BLaER1 treated with 17β-estradiol and CSF1 and Interleukin-3, amounts not matched to agents 10 nM and 100 nM (cell line): Measurements from ENCODE around the gene FIBP.
A peak's percentile ranks its signal among the peaks of the same experiment; 100 is the strongest.

Experiments used
- H3K27ac ChIP-seq, 11 experiments: shearing (Covaris generic); formaldehyde crosslinking; 2 replicates each; pipeline ENCODE4 v1.8.1; 2022
- H3K27me3 ChIP-seq, 11 experiments: shearing (Covaris generic); formaldehyde crosslinking; 2 replicates each; pipeline ENCODE4 v1.8.1; 2022
- H3K36me3 ChIP-seq, 11 experiments: shearing (Covaris generic); formaldehyde crosslinking; 2 replicates each; pipeline ENCODE4 v1.8.1; 2022
- H3K4me1 ChIP-seq, 10 experiments: shearing (Covaris generic); formaldehyde crosslinking; 2 replicates each; pipeline ENCODE4 v1.8.1; 2022
- H3K4me2 ChIP-seq, 11 experiments: shearing (Covaris generic); formaldehyde crosslinking; 2 replicates each; pipeline ENCODE4 v1.8.1; 2022
- H3K4me3 ChIP-seq, 10 experiments: shearing (Covaris generic); formaldehyde crosslinking; 2 replicates each; pipeline ENCODE4 v1.8.1; 2022
- H3K9ac ChIP-seq, 11 experiments: shearing (Covaris generic); formaldehyde crosslinking; 2 replicates each; pipeline ENCODE4 v1.8.1; 2022
- H3K9me3 ChIP-seq, 11 experiments: shearing (Covaris generic); formaldehyde crosslinking; replicated peaks in 1 of 11; 2 replicates each; pipeline ENCODE4 v1.8.1; 2022
- H4K20me1 ChIP-seq, 11 experiments: shearing (Covaris generic); formaldehyde crosslinking; 2 replicates each; pipeline ENCODE4 v1.8.1; 2022
- Cebpa-rat ChIP-seq, 11 experiments: shearing (Covaris generic); IDR thresholded peaks; 2 replicates each; pipeline ENCODE4 v1.8.1; 2022

FIBP gene

DNA sequence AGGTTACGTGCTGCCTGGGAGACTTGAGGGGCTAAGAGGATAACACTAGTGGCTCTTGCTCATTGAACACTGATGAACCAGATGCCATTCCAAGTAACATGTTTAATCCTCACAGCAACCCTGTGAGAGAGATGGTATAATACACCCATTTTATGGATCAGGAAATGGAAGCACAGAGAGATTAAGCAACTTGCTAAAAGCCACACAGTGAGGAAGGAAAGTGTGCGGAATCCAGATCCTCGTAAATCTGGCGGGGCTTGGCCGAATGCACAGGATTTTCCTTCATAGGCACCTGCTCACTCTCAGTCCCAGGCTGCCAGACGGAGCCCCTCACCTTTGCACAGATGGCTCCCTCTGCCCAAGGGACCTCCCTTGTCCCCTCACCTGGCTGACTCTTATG lies 19.6 kb upstream of the FIBP start:
- H3K4me3 ChIP-seq, result no peak overlapping the region
- no peaks in the 10 kb centered on the region for H3K27me3 ChIP-seq
- no peak overlapping the region for H3K9ac ChIP-seq
- no peaks in the 10 kb centered on the region for H4K20me1 ChIP-seq
- H3K27ac ChIP-seq, result no peak overlapping the region
- peaks cover 14 to 50% (median 42%) of the 10 kb centered on the region in 10 experiments for H3K4me1 ChIP-seq
- no peaks in the 10 kb centered on the region for H3K9me3 ChIP-seq
- H3K36me3 ChIP-seq, result no peaks in the 10 kb centered on the region
- no peak overlapping the region for H3K4me2 ChIP-seq
- no peak for TF ChIP-seq Cebpa-rat (IDR thresholded peaks at IDR 0.05)

DNA sequence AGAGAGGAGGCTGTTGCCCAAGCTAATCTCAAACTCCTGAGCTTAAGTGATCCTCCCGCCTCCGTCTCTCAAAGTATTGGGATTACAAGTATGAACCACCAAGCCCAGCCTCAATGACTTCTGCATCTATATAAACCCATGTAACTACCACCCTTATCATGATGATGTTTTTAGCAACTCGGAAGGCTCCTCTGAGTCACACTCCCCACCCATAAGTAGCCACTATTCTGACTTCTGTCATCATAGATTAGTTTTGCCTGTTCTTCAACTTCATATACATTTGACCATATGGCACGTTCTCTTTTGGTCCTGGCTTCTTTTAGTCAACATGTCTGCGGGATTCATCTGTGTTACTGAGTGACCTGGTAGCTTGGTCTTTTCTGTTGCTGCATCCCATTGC lies 18.3 kb upstream of the FIBP start:
- Histone ChIP-seq H3K4me1 (peaks cover 14 to 47% (median 38%) of the 10 kb centered on the region in 10 experiments), H3K4me2 (no peak overlapping the region), H3K9me3 (no peaks in the 10 kb centered on the region), H3K27me3 (peaks cover 0 to 7% (median 4%) of the 10 kb centered on the region in 11 experiments; a peak in 9 of 22 replicates), H3K27ac (no peak overlapping the region), H3K36me3 (no peaks in the 10 kb centered on the region), H3K9ac (no peak overlapping the region), H3K4me3 (no peak overlapping the region), H4K20me1 (no peaks in the 10 kb centered on the region)
- TF ChIP-seq Cebpa-rat (IDR thresholded peaks at IDR 0.05), result no peak

DNA sequence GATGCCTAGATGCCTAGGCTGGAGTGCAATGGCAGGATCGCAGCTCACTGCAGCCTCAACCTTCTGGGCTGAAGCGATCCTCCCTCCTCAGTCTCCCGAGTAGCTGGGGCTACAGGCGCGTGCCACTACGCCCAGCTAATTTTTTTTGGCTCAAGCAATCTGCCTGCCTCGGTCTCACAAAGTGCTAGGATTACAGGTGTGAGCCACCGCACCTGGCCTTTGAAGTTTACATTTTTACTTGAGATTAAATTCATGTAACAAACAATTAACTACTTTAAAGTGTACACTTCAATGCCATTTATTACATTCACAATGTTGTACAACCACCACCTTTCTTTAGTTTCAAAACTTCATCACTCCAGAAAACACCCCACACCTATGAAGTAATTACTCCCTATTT lies 15.4 kb upstream of the FIBP start:
- no peak overlapping the region for H3K27ac ChIP-seq
- peaks cover 0 to 4% (median 0%) of the 10 kb centered on the region in 11 experiments; a peak in 2 of 22 replicates for H4K20me1 ChIP-seq
- no peaks in the 10 kb centered on the region for H3K9me3 ChIP-seq
- H3K4me2 ChIP-seq, result peak overlapping the region in 6 of 11 experiments; percentile 38 to 79 (median 60); a peak in 7 of 22 replicates
- H3K36me3 ChIP-seq, result no peaks in the 10 kb centered on the region
- peaks cover 0 to 36% (median 33%) of the 10 kb centered on the region in 11 experiments; a peak in 19 of 22 replicates for H3K27me3 ChIP-seq
- TF ChIP-seq Cebpa-rat (IDR thresholded peaks at IDR 0.05), result no peak
- peaks cover 19 to 46% (median 33%) of the 10 kb centered on the region in 10 experiments for H3K4me1 ChIP-seq
- H3K9ac ChIP-seq, result 0 out of 22 replicates have a peak overlapping the region, but pooled peaks of 1 of the 11 experiments have one; percentile 18
- H3K4me3 ChIP-seq, result no peak overlapping the region

DNA sequence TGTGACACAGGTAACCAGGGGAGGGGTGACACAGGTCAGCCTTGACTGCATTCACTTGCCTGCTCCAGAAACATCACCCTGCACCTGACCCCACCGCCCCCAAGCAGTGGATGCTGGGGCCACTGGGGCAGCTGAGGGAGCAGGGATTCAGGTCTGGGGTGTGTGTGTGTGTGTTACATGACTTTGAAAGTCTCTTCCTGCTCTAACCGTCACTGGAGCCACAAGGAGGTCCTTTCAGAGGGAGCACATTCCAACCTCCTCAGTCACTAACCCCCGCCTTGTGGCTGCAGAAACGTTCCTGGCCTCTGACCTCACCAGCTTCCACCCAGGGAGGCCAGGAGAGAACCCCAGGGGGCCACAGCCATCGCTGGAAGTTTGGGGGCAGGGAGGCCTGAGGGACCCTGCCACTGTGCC lies 14.8 kb upstream of the FIBP start:
- Histone ChIP-seq H3K9me3 (no peaks in the 10 kb centered on the region), H3K4me1 (peaks cover 26 to 46% (median 38%) of the 10 kb centered on the region in 10 experiments), H3K27me3 (peaks cover 0 to 42% (median 39%) of the 10 kb centered on the region in 11 experiments; a peak in 19 of 22 replicates), H4K20me1 (peaks cover 0 to 10% (median 0%) of the 10 kb centered on the region in 11 experiments; a peak in 3 of 22 replicates), H3K27ac (no peak overlapping the region), H3K36me3 (peaks cover 0 to 5% (median 0%) of the 10 kb centered on the region in 11 experiments; a peak in 1 of 22 replicates), H3K9ac (peak overlapping the region in 4 of 11 experiments; percentile 0 to 18 (median 9); a peak in 2 of 22 replicates), H3K4me2 (peak overlapping the region in 9 of 11 experiments; percentile 38 to 79 (median 52); a peak in 18 of 22 replicates), H3K4me3 (no peak overlapping the region)
- TF ChIP-seq Cebpa-rat (IDR thresholded peaks at IDR 0.05), result no peak

DNA sequence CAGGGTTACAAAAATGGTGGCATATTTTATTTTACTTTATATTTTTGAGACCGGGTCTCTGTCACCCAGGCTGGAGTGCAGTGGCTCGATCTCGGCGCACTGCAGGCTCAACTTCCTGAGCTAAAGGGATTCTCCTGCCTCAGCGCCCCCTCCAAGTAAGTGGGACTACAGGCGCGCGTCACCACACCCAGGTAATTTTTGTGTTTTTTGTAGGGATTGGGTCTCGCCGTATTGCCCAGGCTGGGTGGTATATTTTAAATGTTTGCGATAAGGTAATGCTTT lies 12.6 kb upstream of the FIBP start:
- Histone ChIP-seq H3K27ac (peak overlapping the region in 1 of 11 experiments; percentile 85; a peak in 1 of 22 replicates), H3K9ac (no peak overlapping the region; a peak in 1 of 22 replicates), H3K36me3 (peaks cover 0 to 26% (median 0%) of the 10 kb centered on the region in 11 experiments; a peak in 12 of 22 replicates), H3K4me3 (peak overlapping the region in 5 of 10 experiments; percentile 70 to 93 (median 77); a peak in 8 of 20 replicates), H3K4me2 (peak overlapping the region; percentile 85 to 99 (median 92)), H4K20me1 (peaks cover 0 to 32% (median 5%) of the 10 kb centered on the region in 11 experiments; a peak in 8 of 22 replicates), H3K9me3 (no peaks in the 10 kb centered on the region), H3K4me1 (peaks cover 34 to 57% (median 45%) of the 10 kb centered on the region in 10 experiments), H3K27me3 (peaks cover 0 to 55% (median 51%) of the 10 kb centered on the region in 11 experiments; a peak in 19 of 22 replicates)
- TF ChIP-seq Cebpa-rat (IDR thresholded peaks at IDR 0.05), result no peak

DNA sequence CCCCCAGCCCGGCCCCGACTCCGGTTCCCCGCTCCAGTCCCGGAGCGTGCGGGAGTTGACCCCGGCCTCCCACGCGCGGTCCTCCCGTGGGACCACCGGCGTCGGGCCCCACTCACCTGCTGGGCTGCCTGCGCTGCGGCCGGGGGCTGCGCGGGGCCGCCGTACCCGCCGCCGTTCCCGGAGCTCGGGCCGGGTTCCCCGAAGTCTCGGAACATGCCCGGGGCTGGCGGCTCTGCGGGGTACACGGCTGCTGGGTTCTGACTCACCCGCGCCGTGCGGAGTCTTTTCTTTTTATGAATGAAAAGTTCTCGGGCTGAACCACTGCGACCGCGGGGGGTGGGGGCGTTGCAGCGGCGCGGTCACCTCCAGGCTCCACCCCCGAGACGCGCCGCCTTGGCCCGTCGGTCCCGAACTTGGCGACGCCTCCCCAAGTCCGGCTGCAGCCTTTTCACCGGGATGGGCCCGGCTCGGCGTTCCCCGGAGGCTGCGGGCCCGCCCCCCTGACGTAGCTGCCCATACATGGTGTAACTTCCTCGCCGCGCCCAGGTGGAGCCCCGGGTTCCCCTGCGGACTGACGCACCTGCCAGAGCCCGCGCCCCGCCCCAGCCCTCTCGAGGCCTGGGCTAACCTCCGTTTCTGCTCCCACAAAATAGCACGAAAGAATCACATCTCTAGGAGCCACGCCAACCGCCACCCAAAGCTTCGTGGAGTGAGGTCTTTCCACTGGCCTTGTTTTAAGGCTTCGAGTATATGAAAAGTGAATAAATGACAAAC lies 12.0 kb upstream of the FIBP start, which contains the start of gene FOSL1:
Gene FOSL1 (minus strand): TSS at position 264 of the 774 bp plus-strand sequence. CDS start 49 bp downstream, at position 215.
- peaks cover 0 to 32% (median 3%) of the 10 kb centered on the region in 11 experiments; a peak in 12 of 22 replicates for H3K36me3 ChIP-seq
- peaks cover 0 to 55% (median 51%) of the 10 kb centered on the region in 11 experiments; a peak in 19 of 22 replicates for H3K27me3 ChIP-seq
- H3K4me3 ChIP-seq, result peak within 1 kb of the TSS; percentile 66 to 93 (median 77)
- H3K27ac ChIP-seq, result peak within 1 kb of the TSS; percentile 71 to 85 (median 82)
- TF ChIP-seq Cebpa-rat (IDR thresholded peaks at IDR 0.05), result no peak
- H3K9me3 ChIP-seq, result no peaks in the 10 kb centered on the region
- H3K9ac ChIP-seq, result peak within 1 kb of the TSS; percentile 64 to 91 (median 83)
- H4K20me1 ChIP-seq, result peaks cover 0 to 37% (median 5%) of the 10 kb centered on the region in 11 experiments; a peak in 8 of 22 replicates
- peaks cover 37 to 62% (median 50%) of the 10 kb centered on the region in 10 experiments for H3K4me1 ChIP-seq
- peak within 1 kb of the TSS; percentile 85 to 99 (median 92) for H3K4me2 ChIP-seq

DNA sequence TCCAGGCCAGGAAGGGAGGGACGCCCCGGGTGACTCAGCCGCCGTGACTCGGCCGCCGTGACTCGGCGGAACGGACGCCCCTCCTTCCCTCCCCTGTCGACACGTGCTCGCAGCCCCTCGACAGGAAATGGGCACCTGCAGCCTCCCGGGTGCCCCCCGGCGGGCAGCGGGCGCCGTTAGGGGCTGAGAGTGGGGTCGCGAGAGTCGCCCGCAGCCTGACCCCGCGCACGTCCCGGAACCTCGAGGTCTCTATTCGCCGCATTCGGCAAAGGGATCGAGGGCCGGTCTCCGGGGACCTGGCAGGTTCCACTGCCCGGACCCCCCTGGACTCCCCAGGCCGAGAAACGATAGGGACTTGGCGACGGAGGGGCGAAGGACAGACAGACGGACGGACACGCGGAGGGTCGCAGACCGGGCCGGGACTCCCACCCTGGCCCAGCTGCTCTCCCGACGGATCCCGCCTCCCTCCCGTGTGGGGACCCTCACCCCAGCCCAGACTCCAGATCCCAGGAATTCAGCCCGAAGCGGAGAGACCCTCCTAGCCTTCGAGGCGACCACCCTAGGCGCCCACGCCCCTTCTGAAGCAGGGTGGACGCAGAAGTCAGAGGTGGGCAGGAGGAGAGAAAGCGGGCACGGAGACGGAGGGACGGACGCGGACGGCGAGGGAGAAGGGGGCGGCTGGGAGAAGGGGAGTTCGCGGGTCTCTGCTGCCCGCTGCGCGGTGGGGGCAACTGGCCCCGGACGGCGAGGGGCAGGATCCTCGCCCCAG lies 11.3 kb upstream of the FIBP start:
- TF ChIP-seq Cebpa-rat (IDR thresholded peaks at IDR 0.05), result no peak
- H3K4me3 ChIP-seq, result peak overlapping the region; percentile 66 to 93 (median 77)
- peak overlapping the region; percentile 85 to 99 (median 92) for H3K4me2 ChIP-seq
- no peaks in the 10 kb centered on the region for H3K9me3 ChIP-seq
- H3K9ac ChIP-seq, result peak overlapping the region; percentile 64 to 91 (median 83)
- H3K27ac ChIP-seq, result peak overlapping the region; percentile 71 to 85 (median 82)
- H3K4me1 ChIP-seq, result peaks cover 44 to 70% (median 58%) of the 10 kb centered on the region in 10 experiments
- peaks cover 0 to 55% (median 51%) of the 10 kb centered on the region in 11 experiments; a peak in 19 of 22 replicates for H3K27me3 ChIP-seq
- H4K20me1 ChIP-seq, result peaks cover 0 to 38% (median 5%) of the 10 kb centered on the region in 11 experiments; a peak in 8 of 22 replicates
- peaks cover 0 to 33% (median 4%) of the 10 kb centered on the region in 11 experiments; a peak in 12 of 22 replicates for H3K36me3 ChIP-seq

DNA sequence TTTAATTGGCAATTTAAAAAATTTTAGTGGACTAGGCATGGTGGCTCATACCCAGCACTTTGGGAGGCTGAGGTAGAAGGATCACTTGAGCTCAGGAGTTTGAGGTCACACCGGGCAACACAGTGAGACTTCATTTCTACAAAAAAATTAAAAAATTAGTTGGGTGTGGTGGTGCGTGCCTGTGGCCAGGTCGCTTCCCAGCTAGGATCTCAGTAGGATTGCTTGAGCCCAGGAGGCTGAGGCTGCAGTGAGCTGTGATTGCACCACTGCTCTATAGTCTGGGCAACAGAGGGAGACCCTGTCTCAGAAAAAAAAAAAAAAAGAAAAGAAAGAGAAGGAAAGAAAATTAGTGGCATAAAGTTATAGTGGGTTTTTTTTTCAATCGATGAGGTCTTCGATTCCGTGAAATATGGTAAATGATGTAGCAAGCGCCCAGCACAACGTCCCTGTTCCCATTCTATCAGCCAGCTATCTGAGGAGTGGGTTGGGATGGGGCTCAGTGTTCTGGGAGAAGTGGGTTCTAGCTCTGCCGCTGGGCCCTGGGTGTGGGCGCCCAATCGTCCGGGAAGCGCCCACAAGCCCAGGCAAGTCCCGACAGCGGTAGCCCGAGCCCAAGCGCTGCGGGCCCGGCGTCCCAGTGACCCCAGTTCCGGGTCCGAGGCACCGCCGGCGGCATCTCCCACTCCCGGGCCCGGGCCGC lies 10.5 kb upstream of the FIBP start:
- Histone ChIP-seq H3K9ac (peak overlapping the region; percentile 64 to 91 (median 83)), H3K4me3 (peak overlapping the region; percentile 66 to 93 (median 77)), H4K20me1 (peaks cover 0 to 38% (median 5%) of the 10 kb centered on the region in 11 experiments; a peak in 8 of 22 replicates), H3K27ac (peak overlapping the region; percentile 71 to 85 (median 82)), H3K9me3 (no peaks in the 10 kb centered on the region), H3K36me3 (peaks cover 0 to 33% (median 4%) of the 10 kb centered on the region in 11 experiments; a peak in 12 of 22 replicates), H3K4me2 (peak overlapping the region; percentile 85 to 99 (median 92)), H3K4me1 (peaks cover 51 to 77% (median 65%) of the 10 kb centered on the region in 10 experiments), H3K27me3 (peaks cover 0 to 55% (median 51%) of the 10 kb centered on the region in 11 experiments; a peak in 19 of 22 replicates)
- no peak for TF ChIP-seq Cebpa-rat (IDR thresholded peaks at IDR 0.05)
